NCI-H748 (cell line): ENCODE measurements around the gene ERVMER34-1.
A peak's percentile ranks its signal among the peaks of the same experiment; 100 is the strongest.

Experiments used
- DNase-seq: peaks from one replicate; lab custom pipeline; 2025; ENCODE audit not compliant: unreplicated experiment; lab: John Stamatoyannopoulos, UW

Gene ERVMER34-1

GRCh38 chr4:52750819-52751486 is at the start of gene ERVMER34-1:
Gene ERVMER34-1, minus strand, starts transcription at chr4:52751425. Its CDS starts 5,905 bp downstream, at chr4:52745520.
- no peak for DNase-seq

DNA sequence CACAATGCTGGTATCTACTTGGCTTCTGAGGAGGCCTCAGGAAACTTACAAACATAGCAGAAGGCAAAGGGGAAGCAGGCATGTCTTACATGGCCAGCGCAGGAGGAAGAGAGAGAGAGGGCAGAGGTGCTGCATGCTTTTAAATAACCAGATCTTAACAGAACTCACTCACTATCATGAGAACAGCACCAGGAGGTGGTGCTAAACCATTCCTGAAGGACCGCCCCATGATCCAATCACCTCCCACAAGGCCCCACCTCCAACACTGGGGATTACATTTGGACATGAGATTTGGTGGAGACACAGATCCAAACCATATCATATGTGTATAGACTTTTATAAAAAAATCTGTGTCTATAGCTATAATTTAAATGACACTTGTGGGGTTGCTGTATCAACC is 48.6 kb upstream of the ERVMER34-1 start:
- DNase-seq: no peak

GRCh38 chr4:52795533-52795932 is 44.3 kb upstream of the ERVMER34-1 start:
- DNase-seq: no peak

DNA sequence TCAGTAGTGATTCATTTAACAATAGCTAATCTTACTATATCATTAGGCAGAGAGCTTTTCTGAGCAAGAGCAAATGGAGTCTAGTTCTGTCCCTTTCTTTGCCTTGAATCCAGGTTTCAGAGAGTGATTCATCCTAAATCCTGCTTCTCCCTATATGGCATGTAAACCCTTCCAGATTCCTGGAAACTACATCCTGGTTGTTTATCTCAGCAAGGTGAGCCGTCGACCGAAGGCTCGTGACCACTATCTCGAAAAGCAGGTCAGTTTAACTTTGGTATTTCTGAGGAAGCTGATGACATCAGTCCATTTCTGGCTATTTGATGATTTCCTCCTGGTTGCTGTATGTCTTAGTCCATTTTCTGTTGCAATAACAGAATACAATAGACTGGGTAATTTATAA is 40.7 kb upstream of the ERVMER34-1 start:
- DNase-seq: no peak

DNA sequence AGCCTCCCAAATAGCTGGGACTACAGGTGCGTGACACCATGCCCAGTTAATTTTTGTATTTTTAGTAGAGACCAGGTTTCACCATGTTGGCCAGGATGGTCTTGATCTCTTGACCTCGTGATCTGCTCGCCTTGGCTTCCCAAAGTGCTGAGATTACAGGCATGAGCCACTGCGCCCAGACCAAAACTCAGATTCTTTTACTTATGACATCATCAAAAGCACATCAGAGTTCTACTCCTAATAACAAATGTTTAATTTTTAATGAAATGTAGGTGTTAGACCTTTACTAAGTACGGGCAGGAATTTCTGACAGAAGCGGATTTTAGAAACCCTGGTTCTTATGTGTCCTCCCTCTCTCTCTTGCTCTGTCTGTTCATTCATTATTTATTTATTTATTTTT is 38.5 kb upstream of the ERVMER34-1 start:
- DNase-seq: no peak

DNA sequence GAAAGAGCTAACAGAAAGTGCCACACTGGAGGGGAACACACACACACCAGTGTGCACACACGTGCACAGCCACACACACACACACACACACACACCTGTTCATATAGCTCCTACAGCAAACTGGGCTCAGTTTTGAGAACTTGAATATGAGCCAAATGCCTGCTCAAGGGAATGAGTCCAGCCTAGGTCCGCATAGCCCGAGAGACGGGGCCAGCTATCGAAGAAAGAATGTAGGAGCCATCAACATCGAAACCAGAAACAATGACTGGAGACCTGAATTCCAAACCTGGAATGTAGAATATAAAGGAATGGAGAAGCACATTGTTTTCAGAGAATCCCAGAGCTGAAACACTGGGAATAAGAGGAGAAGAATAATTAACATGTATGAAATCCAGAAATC is 37.6 kb upstream of the ERVMER34-1 start:
- DNase-seq: no peak

DNA sequence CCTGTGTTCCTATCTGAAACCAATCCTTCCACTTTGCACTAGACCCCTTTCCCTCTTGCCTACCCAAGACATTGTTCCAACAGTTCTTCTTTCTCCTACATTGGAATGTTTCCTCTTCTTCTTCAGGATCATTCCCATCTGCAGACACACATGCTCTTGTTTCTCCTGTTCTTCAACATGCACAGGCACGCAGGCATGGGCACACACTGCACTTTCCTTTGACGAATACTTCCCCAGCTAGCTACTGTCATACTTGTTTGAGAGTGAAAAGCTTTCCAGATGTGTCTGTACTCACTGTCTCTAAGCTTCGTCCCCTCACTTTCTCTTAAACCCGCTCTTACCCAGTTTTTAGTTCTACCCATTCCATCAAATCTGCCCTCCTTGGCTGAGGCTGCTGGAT is 31.8 kb upstream of the ERVMER34-1 start:
- DNase-seq: no peak

DNA sequence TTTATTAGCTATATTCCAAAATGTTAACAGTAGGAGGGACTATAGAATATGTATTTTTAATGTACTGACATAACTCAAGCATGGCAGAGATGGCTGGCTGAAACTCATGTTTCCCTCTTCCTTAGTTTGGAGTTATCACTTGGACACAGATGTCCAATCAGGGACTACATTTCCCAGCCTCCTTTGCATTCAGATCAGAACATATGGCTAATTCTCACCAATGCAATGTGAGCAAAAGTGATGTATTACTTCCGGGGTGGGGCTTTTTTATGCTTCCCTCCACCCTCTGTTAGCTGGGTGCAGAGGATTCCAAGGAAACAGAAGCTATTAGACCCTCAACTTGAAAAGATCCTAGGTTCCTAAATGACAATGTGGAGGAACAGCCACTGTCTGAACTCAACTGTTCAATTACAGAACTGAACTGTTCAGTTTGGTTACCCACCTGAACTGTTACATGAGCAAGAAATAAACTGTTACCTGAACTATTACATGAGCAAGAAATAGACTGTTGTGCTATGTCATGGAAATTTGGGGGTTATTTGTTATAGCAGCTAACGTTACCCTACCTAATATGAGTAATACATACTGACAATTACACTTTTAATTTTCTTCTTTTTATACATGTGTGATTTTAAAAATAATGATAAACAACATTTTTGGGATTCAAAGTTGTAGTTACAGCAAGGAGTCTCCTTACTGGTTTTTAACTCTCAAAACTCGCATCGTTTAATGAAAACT is 29.6 kb upstream of the ERVMER34-1 start:
- peak; percentile 4 for DNase-seq

- no peak for DNase-seq
These were observed 29.0 kb upstream of the ERVMER34-1 start for GRCh38 chr4:52780206-52780605.

DNA sequence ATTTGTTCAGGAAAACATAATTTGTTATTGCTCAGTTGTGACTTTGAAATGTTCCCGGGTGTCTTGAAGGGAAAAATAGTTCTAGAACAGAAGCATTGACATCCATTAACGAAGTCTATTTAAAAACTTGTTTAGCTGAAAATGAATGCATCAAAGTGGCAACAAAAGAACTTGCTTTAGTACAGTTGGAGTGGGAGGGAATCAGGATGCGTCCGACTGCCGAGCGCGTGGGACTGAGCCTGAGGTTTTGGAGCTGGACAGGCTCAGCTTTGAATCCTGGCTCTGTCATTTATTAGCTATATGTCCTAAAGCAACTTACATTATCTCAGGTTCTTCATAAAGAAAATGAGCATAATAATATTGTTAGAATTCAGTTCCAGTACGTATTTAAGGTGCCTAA is 9.0 kb upstream of the ERVMER34-1 start:
- no peak for DNase-seq

DNA sequence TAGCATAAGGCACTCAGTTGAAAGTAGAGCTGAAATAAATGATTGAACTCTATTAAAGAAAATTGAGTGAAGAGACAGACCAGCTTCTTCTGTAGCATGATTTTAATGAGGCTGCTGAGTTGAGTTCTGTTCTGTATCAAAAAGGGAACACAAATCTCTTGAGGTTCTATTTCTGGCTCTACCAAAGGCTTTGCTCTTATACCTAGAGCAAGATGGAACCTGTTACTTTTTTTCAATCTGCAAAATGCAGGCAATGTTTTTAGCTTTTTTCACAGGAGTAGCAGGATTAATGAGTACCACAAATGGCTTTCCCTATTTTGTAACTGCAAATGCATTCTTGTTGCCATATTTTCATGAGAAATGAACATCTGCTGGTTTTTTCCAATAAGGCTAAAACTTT is 4.2 kb upstream of the ERVMER34-1 start:
- DNase-seq: no peak

GRCh38 chr4:52752936-52753335 is 1.7 kb upstream of the ERVMER34-1 start:
- no peak for DNase-seq

GRCh38 chr4:52751487-52751911 is 274 bp upstream of the ERVMER34-1 start:
- DNase-seq: peak; percentile 80

DNA sequence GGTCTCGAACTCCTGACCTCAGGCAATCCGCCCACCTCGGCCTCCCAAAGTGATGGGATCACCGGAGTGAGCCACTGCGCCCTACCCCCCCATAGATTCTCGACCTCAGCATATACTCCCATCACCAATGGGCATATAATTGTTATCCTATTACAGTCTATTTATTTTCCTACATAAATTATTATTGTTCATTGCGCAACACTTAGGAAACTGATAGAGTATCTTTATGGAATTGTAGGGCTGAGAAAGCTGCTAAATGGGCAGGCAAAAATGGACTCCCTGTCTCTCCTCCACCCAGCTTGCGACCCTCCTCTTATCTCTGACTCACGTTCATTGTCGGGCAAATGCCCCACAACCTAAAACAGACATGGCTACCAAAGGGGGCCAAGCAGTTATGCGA is 1.0 kb downstream of the ERVMER34-1 start:
- DNase-seq: no peak

GRCh38 chr4:52748432-52748831 is 2.8 kb downstream of the ERVMER34-1 start:
- no peak for DNase-seq

- DNase-seq: no peak
These were observed 6.6 kb downstream of the ERVMER34-1 start for GRCh38 chr4:52744588-52744987.

GRCh38 chr4:52743444-52744019 is 7.7 kb downstream of the ERVMER34-1 start:
- no peak for DNase-seq

GRCh38 chr4:52729586-52729985 is 21.6 kb downstream of the ERVMER34-1 start:
- no peak for DNase-seq

GRCh38 chr4:52728691-52729240 is 22.5 kb downstream of the ERVMER34-1 start:
- no peak for DNase-seq

- DNase-seq: no peak
These were observed 24.2 kb downstream of the ERVMER34-1 start for GRCh38 chr4:52726826-52727580.
